Upper lobe of left lung (tissue), 4 donors: ENCODE data around the gene DGKQ.

Experiments used
- CTCF ChIP-seq, 6 experiments: fragments of 450-650 bp in 4 of 6; fragments of 200-600 bp in 2 of 6; sonication (generic) in 2 of 6; IDR thresholded peaks; one replicate each; pipeline ENCODE4 v1.5.1; 2016 to 2019; ENCODE audit warnings: antibody characterized with exemption in 6 of 6
- EP300 ChIP-seq, 4 donors: sonication (generic); formaldehyde crosslinking; IDR thresholded peaks; one replicate each; pipeline ENCODE4 v1.5.1; 2017; ENCODE audit warnings: antibody characterized with exemption in 4 of 4, control low read depth in 2 of 4
- POLR2A ChIP-seq, 4 donors: fragments of 450-650 bp; IDR thresholded peaks; one replicate each; pipeline ENCODE4 v1.5.1; 2016 to 2017; ENCODE audit warnings: antibody characterized with exemption in 4 of 4, mild to moderate bottlenecking in 2 of 4
- POLR2AphosphoS5 ChIP-seq, 2 donors: sonication (generic); formaldehyde crosslinking; IDR thresholded peaks; one replicate each; pipeline ENCODE4 v1.5.1; 2017; ENCODE audit warnings: antibody characterized with exemption in 2 of 2

- TF ChIP-seq POLR2A (IDR thresholded peaks at IDR 0.05) (no peak), CTCF (IDR thresholded peaks at IDR 0.05) (no peak), POLR2AphosphoS5 (IDR thresholded peaks at IDR 0.05) (no peak), EP300 (IDR thresholded peaks at IDR 0.05) (no peak)
Observed at GRCh38 chr4:955161-955921, 18.0 kb downstream of the DGKQ start.
